HepG2 (cell line): Measurements from ENCODE around the gene TMEM14B. TPM values are rescaled to one million over a fixed set of nuclear protein-coding genes. Genes with fewer than 3 reads are reported as not detected.
A peak's percentile ranks its signal among the peaks of the same experiment; 100 is the strongest.

Experiments used
- CBFB ChIP-seq: sonication (generic); formaldehyde crosslinking; IDR thresholded peaks from 2 replicates; pipeline ENCODE4 v1.4.0; 2020; ENCODE audit warnings: missing genetic modification reagents
- CREB1 ChIP-seq, 2 experiments: fragments of 450-650 bp in 1 of 2; IDR thresholded peaks; 2 replicates each; pipeline ENCODE4 v1.6.1; 2016 to 2017; ENCODE audit warnings: control low read depth in 1 of 2, mild to moderate bottlenecking in 1 of 2, missing compliant biosample characterization in 1 of 2, missing genetic modification characterization in 1 of 2
- EP300 ChIP-seq, 3 experiments: sonication (generic) in 1 of 3; formaldehyde crosslinking in 1 of 3; IDR thresholded peaks; 2 replicates each; pipeline versions ENCODE4 v1.5.1 to v1.6.1; 2011 to 2020; ENCODE audit warnings: low read depth in 2 of 3, low read length in 2 of 3, borderline replicate concordance in 1 of 3, improper control_type of control experiment in 1 of 3, mild to moderate bottlenecking in 1 of 3, missing genetic modification reagents in 1 of 3, moderate library complexity in 1 of 3
- HDAC1 ChIP-seq: sonication (generic); formaldehyde crosslinking; IDR thresholded peaks from 2 replicates; pipeline ENCODE4 v1.5.1; 2020; ENCODE audit warnings: mild to moderate bottlenecking, missing genetic modification reagents
- SAP130 ChIP-seq: IDR thresholded peaks from 2 replicates; pipeline ENCODE4 v1.6.1; 2016; ENCODE audit warnings: low read depth
- SSRP1 ChIP-seq: IDR thresholded peaks from 2 replicates; pipeline ENCODE4 v1.6.1; 2016; ENCODE audit warnings: control low read depth
- THAP11 ChIP-seq: IDR thresholded peaks from 2 replicates; pipeline ENCODE4 v1.6.1; 2016; ENCODE audit warnings: missing biosample characterization, missing genetic modification reagents
- ZKSCAN8 ChIP-seq: IDR thresholded peaks from 2 replicates; pipeline ENCODE4 v1.6.1; 2016; ENCODE audit warnings: borderline replicate concordance, missing genetic modification reagents, missing compliant biosample characterization
- ZNF383 ChIP-seq: sonication (generic); formaldehyde crosslinking; IDR thresholded peaks from 2 replicates; pipeline ENCODE4 v1.4.0; 2020; ENCODE audit warnings: missing genetic modification reagents, mild to moderate bottlenecking, borderline replicate concordance
- polyA plus RNA-seq, 8 experiments: library from polyadenylated mRNA; depleted of rRNA in 3 of 8; stranded (reverse) in 7 of 8; unstranded in 1 of 8; fragments of >200 nt; fragmentation: Illumina TruSeq in 4 of 8; extraction: Trizol in 4 of 8; gene quantifications; 2 replicates each; pipeline versions ENCODE4 v1.2.1 to v1.2.3, GENCODE V29; 2011 to 2016; ENCODE audit warnings: low read depth in 4 of 8, missing spikeins in 1 of 8, mixed read lengths in 1 of 8; ENCODE audit not compliant: insufficient read depth in 1 of 8
- total RNA-seq, 5 experiments: library from RNA; depleted of rRNA; stranded (reverse); fragments of >200 nt; fragmentation: Illumina TruSeq; extraction: Trizol; gene quantifications; 2 replicates each; pipeline ENCODE4 v1.2.3, GENCODE V29; 2016; ENCODE audit warnings: low read depth in 1 of 5
- TF ChIP-seq, protein P1 (sequence below): sonication (generic); formaldehyde crosslinking; IDR thresholded peaks from 2 replicates; pipeline ENCODE4 v1.8.0; 2022; ENCODE audit warnings: mild to moderate bottlenecking, missing genetic modification reagents
- TF ChIP-seq, protein P2 (sequence below): conservative IDR thresholded peaks from 2 replicates; pipeline ENCODE4 v1.6.1; 2018; ENCODE audit warnings: missing genetic modification reagents
- TF ChIP-seq, protein P3 (sequence below): sonication (generic); formaldehyde crosslinking; IDR thresholded peaks from 2 replicates; pipeline ENCODE4 v1.5.0; 2020; ENCODE audit warnings: mild to moderate bottlenecking, missing genetic modification reagents, borderline replicate concordance
- TF ChIP-seq, protein P4 (sequence below): sonication (generic); formaldehyde crosslinking; IDR thresholded peaks from 2 replicates; pipeline ENCODE4 v1.5.1; 2020; ENCODE audit warnings: mild to moderate bottlenecking, moderate library complexity, missing genetic modification reagents
- TF ChIP-seq, protein P5 (sequence below): sonication (generic); formaldehyde crosslinking; IDR thresholded peaks from 2 replicates; pipeline ENCODE4 v1.4.0; 2020; ENCODE audit warnings: missing genetic modification reagents, borderline replicate concordance

Gene TMEM14B
- total and polyA plus RNA-seq, 2 of the 13 experiments (the other 11 are each of a cell fraction or from before 2014, with no cell fraction given): 133 to 200 TPM

DNA sequence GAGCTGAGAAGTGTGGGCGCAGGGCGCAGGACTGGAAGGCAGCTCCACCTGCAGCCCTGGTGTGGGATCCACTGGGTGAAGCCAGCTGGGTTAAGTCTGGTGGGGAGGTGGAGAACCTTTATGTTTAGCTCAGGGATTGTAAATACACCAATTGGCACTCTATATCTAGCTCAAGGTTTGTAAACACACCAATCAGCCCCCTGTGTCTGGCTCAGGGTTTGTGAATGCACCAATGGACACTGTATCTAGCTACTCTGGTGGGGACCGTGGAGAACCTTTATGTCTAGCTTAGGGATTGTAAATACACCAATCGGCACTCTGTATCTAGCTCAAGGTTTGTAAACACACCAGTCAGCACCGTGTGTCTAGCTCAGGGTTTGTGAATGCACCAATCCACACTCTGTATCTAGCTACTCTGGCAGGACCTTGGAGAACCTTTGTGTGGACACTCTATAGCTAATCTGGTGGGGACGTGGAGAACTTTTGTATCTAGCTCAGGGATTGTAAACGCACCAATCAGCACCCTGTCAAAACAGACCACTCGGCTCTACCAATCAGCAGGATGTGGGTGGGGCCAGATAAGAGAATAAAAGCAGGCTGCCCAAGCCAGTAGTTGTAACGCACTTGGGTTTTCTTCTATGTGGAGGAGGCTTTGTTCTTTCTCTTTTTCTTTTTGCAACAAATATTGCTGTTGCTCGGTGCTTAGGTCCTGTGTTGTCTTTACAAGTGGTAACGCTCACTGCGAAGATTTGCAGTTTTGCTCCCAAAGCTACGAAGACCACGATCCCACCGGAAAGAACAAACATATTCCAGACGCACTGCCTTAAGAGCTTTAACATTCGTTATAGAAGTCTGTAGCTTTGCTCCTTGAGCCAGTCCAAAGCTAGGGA, 26.4 kb upstream of the TMEM14B start (continued):
- TF ChIP-seq ZNF383 (CRISPR knock-in tag): peak; percentile 55; the same call in 1 of the 2 replicates
- TF ChIP-seq HDAC1: peak; percentile 55
- TF ChIP-seq THAP11 (CRISPR knock-in tag): peak; percentile 65
- TF ChIP-seq, protein P1, sequence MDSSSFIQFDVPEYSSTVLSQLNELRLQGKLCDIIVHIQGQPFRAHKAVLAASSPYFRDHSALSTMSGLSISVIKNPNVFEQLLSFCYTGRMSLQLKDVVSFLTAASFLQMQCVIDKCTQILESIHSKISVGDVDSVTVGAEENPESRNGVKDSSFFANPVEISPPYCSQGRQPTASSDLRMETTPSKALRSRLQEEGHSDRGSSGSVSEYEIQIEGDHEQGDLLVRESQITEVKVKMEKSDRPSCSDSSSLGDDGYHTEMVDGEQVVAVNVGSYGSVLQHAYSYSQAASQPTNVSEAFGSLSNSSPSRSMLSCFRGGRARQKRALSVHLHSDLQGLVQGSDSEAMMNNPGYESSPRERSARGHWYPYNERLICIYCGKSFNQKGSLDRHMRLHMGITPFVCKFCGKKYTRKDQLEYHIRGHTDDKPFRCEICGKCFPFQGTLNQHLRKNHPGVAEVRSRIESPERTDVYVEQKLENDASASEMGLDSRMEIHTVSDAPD (CRISPR knock-in tag): peak; percentile 34
- TF ChIP-seq, protein P2, sequence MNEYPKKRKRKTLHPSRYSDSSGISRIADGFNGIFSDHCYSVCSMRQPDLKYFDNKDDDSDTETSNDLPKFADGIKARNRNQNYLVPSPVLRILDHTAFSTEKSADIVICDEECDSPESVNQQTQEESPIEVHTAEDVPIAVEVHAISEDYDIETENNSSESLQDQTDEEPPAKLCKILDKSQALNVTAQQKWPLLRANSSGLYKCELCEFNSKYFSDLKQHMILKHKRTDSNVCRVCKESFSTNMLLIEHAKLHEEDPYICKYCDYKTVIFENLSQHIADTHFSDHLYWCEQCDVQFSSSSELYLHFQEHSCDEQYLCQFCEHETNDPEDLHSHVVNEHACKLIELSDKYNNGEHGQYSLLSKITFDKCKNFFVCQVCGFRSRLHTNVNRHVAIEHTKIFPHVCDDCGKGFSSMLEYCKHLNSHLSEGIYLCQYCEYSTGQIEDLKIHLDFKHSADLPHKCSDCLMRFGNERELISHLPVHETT (CRISPR knock-in tag): peak; percentile 66
- peak; percentile 13 to 20; a peak in 1 of 4 replicates for TF ChIP-seq EP300 (IDR thresholded peaks at IDR 0.05; ENCODE audit: low read depth in 2 of 2, low read length in 2 of 2)
- TF ChIP-seq EP300 (CRISPR knock-in tag; IDR thresholded peaks at IDR 0.05; ENCODE audit: borderline replicate concordance): 0 out of 2 replicates have a peak, but pooled peaks have one; percentile 39
- peak; percentile 66; the same call in 1 of the 2 replicates for TF ChIP-seq SSRP1
- TF ChIP-seq ZKSCAN8 (CRISPR knock-in tag): peak; percentile 33; the same call in 1 of the 2 replicates
- TF ChIP-seq, protein P3, sequence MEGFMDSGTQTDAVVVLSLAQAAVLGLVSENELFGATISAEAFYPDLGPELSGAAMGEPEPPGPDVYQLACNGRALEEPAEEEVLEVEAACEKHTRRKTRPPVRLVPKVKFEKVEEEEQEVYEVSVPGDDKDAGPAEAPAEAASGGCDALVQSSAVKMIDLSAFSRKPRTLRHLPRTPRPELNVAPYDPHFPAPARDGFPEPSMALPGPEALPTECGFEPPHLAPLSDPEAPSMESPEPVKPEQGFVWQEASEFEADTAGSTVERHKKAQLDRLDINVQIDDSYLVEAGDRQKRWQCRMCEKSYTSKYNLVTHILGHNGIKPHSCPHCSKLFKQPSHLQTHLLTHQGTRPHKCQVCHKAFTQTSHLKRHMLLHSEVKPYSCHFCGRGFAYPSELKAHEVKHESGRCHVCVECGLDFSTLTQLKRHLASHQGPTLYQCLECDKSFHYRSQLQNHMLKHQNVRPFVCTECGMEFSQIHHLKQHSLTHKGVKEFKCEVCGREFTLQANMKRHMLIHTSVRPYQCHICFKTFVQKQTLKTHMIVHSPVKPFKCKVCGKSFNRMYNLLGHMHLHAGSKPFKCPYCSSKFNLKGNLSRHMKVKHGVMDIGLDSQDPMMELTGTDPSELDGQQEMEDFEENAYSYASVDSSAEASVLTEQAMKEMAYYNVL (CRISPR knock-in tag): peak; percentile 39; the same call in 1 of the 2 replicates
- TF ChIP-seq CREB1 (IDR thresholded peaks at IDR 0.05): peak; percentile 63
- 0 out of 2 replicates have a peak, but pooled peaks have one; percentile 42 for TF ChIP-seq CREB1 (CRISPR knock-in tag; IDR thresholded peaks at IDR 0.05)
- TF ChIP-seq, protein P4, sequence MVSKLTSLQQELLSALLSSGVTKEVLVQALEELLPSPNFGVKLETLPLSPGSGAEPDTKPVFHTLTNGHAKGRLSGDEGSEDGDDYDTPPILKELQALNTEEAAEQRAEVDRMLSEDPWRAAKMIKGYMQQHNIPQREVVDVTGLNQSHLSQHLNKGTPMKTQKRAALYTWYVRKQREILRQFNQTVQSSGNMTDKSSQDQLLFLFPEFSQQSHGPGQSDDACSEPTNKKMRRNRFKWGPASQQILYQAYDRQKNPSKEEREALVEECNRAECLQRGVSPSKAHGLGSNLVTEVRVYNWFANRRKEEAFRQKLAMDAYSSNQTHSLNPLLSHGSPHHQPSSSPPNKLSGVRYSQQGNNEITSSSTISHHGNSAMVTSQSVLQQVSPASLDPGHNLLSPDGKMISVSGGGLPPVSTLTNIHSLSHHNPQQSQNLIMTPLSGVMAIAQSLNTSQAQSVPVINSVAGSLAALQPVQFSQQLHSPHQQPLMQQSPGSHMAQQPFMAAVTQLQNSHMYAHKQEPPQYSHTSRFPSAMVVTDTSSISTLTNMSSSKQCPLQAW: 0 out of 2 replicates have a peak, but pooled peaks have one; percentile 73
- TF ChIP-seq, protein P5, sequence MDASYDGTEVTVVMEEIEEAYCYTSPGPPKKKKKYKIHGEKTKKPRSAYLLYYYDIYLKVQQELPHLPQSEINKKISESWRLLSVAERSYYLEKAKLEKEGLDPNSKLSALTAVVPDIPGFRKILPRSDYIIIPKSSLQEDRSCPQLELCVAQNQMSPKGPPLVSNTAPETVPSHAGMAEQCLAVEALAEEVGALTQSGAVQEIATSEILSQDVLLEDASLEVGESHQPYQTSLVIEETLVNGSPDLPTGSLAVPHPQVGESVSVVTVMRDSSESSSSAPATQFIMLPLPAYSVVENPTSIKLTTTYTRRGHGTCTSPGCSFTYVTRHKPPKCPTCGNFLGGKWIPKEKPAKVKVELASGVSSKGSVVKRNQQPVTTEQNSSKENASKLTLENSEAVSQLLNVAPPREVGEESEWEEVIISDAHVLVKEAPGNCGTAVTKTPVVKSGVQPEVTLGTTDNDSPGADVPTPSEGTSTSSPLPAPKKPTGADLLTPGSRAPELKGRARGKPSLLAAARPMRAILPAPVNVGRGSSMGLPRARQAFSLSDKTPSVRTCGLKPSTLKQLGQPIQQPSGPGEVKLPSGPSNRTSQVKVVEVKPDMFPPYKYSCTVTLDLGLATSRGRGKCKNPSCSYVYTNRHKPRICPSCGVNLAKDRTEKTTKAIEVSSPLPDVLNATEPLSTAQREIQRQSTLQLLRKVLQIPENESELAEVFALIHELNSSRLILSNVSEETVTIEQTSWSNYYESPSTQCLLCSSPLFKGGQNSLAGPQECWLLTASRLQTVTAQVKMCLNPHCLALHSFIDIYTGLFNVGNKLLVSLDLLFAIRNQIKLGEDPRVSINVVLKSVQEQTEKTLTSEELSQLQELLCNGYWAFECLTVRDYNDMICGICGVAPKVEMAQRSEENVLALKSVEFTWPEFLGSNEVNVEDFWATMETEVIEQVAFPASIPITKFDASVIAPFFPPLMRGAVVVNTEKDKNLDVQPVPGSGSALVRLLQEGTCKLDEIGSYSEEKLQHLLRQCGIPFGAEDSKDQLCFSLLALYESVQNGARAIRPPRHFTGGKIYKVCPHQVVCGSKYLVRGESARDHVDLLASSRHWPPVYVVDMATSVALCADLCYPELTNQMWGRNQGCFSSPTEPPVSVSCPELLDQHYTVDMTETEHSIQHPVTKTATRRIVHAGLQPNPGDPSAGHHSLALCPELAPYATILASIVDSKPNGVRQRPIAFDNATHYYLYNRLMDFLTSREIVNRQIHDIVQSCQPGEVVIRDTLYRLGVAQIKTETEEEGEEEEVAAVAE (CRISPR knock-in tag): peak; percentile 96
- TF ChIP-seq SAP130: peak; percentile 62; the same call in 1 of the 2 replicates
- peak; percentile 86 for TF ChIP-seq CBFB (CRISPR knock-in tag)
